Chondrocyte (in vitro differentiated cells): Measurements from ENCODE around the gene SERPINI1. TPM values are rescaled to one million over a fixed set of nuclear protein-coding genes. Genes with fewer than 3 reads are reported as not detected.

Source experiments
- DNase-seq: peaks from one replicate; pipeline ENCODE4 v3.0.0; 2021; ENCODE audit warnings: mixed read lengths, low spot score
- H3K27ac Mint-ChIP-seq: one replicate; pipeline ENCODE4 v1.8.0; 2021; ENCODE audit warnings: mild to moderate bottlenecking, moderate library complexity, mixed read lengths; ENCODE audit not compliant: unreplicated experiment
- H3K27me3 Mint-ChIP-seq: 2 replicates; pipeline ENCODE4 v1.8.0; 2021; ENCODE audit warnings: low read depth, mixed read lengths
- H3K36me3 Mint-ChIP-seq: 2 replicates; pipeline ENCODE4 v1.8.0; 2021; ENCODE audit warnings: low read depth, mixed read lengths
- H3K4me1 Mint-ChIP-seq: 2 replicates; pipeline ENCODE4 v1.8.0; 2021; ENCODE audit warnings: low read depth, mild to moderate bottlenecking, mixed read lengths
- H3K4me3 Mint-ChIP-seq: one replicate; pipeline ENCODE4 v1.8.0; 2021; ENCODE audit warnings: mild to moderate bottlenecking, moderate library complexity, mixed read lengths; ENCODE audit not compliant: unreplicated experiment
- H3K9me3 Mint-ChIP-seq: 2 replicates; pipeline ENCODE4 v1.8.0; 2021; ENCODE audit warnings: low read depth, mixed read lengths
- total RNA-seq: library from RNA; stranded (reverse); gene quantifications from 3 replicates; pipeline ENCODE4 v1.2.1, GENCODE V29; 2021
- TF ChIP-seq, protein P1 (sequence below): fragments of 200-600 bp; sonication (generic); IDR thresholded peaks from 2 replicates; pipeline ENCODE4 v1.5.0; 2021; ENCODE audit warnings: antibody characterized with exemption, mild to moderate bottlenecking, moderate library complexity

SERPINI1 gene
- total RNA-seq, 1 donor from 2014 or later: 2.5 TPM

DNA sequence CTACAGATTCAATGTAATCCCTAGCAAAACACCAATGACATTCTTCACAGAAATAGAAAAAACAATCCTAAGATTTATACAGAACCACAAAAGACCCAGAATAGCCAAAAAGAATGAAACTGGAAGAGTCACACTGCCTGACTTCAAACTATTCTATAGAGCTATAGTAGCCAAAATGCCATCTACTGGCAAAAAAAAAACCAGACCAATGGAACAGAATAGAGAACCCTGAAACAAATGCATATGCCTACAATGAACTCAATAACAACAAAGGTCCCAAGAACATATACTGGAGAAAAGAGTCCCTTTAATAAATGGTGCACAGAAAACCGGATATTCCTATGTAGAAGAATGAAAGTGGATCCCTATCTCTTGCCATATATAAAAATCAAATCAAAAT lies 20.6 kb upstream of the SERPINI1 start:
- no peak overlapping the region for H3K4me3 Mint-ChIP-seq
- H3K9me3 Mint-ChIP-seq: peaks cover 4% of the 10 kb centered on the region
- no peak for DNase-seq
- no peaks in the 10 kb centered on the region for H3K27me3 Mint-ChIP-seq
- TF ChIP-seq, protein P1, sequence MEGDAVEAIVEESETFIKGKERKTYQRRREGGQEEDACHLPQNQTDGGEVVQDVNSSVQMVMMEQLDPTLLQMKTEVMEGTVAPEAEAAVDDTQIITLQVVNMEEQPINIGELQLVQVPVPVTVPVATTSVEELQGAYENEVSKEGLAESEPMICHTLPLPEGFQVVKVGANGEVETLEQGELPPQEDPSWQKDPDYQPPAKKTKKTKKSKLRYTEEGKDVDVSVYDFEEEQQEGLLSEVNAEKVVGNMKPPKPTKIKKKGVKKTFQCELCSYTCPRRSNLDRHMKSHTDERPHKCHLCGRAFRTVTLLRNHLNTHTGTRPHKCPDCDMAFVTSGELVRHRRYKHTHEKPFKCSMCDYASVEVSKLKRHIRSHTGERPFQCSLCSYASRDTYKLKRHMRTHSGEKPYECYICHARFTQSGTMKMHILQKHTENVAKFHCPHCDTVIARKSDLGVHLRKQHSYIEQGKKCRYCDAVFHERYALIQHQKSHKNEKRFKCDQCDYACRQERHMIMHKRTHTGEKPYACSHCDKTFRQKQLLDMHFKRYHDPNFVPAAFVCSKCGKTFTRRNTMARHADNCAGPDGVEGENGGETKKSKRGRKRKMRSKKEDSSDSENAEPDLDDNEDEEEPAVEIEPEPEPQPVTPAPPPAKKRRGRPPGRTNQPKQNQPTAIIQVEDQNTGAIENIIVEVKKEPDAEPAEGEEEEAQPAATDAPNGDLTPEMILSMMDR: no peak
- H3K27ac Mint-ChIP-seq: no peak overlapping the region
- H3K4me1 Mint-ChIP-seq: peaks cover 6% of the 10 kb centered on the region
- peaks cover 21% of the 10 kb centered on the region for H3K36me3 Mint-ChIP-seq

DNA sequence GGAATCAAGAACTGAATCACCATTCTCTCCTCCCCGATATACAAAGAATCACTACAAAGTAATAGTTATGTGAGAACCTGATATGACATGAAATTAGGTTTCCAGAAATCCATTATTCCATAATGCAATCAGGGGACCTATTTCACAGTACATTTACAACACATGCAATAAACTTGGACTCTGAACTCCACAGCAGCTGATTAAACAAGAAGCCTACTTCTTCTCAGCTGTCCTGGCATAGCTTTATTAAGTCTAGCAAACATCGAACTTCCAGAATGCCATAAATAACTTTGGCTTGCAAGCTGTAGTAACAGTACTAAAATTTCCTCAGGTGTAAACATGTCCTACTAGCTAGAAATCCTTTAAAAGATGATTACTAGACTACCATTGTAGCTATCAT lies 18.6 kb upstream of the SERPINI1 start:
- H3K27me3 Mint-ChIP-seq: no peaks in the 10 kb centered on the region
- H3K4me3 Mint-ChIP-seq: no peak overlapping the region
- no peak overlapping the region for H3K27ac Mint-ChIP-seq
- peaks cover 6% of the 10 kb centered on the region for H3K4me1 Mint-ChIP-seq
- H3K36me3 Mint-ChIP-seq: peaks cover 16% of the 10 kb centered on the region
- TF ChIP-seq, protein P1: no peak
- DNase-seq: no peak
- peaks cover 4% of the 10 kb centered on the region for H3K9me3 Mint-ChIP-seq

DNA sequence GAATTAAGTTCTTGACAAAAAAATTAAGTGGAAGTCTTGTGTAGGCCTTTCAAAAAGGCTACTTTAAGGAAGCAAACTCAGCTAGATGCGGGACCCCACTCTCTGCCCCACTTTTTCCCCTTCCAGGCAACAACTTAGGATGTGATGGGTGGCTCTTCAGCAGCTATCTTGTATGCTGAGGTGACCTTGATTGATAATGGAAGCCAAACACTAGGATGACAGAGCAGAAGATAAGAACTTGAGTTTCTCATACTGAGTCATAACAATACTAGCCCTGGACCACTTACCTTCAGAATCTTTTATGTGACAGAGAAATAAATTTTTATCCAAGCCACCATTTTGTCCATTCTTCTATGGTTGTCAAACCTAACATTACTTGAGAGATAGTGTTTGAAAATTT lies 16.9 kb upstream of the SERPINI1 start:
- Mint-ChIP-seq H3K4me1 (peaks cover 5% of the 10 kb centered on the region), H3K9me3 (peaks cover 4% of the 10 kb centered on the region), H3K36me3 (peaks cover 16% of the 10 kb centered on the region), H3K27ac (no peak overlapping the region), H3K27me3 (no peaks in the 10 kb centered on the region), H3K4me3 (no peak overlapping the region)
- no peak for DNase-seq
- TF ChIP-seq, protein P1: no peak

DNA sequence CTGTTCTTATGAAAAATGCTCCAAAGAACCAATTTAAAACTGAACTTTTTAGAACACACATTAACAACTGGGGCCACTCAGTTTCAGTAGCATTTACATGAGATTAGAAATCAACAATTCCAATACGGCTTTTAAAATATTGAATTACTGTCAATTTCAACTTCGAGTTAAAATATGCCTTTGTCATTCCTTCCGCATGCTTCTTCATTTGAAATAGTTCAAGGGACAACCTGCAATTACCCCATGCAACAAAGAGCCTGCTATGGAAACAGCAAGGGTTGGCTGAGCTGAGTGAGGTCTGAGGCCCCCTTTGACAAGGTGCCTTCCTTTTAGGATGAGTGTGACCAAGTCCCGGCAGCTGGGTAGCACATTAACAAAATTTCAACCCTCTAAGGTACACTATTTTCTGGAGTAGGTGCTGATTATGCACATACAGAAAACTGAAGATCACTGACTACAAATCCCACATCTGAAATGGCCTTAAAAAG lies 12.5 kb upstream of the SERPINI1 start:
- no peak overlapping the region for H3K4me3 Mint-ChIP-seq

DNA sequence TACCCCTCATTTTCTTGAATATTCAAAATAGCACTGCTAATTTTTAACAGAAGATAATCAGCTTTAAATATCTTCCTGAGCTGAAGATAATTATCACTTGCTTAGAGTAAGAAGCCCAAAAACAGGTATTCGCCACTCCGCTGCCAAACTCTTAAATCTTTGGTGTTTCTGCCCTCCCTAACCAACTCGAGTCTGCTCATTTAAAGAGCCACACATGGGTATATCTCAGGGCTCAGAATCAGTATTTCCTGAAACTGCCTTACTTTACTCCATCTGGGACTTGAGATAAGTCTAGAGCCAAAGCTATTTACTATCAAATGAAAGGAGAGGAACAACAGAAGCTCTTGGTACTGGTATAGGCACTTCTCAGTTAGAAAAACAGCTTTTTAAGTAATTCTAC lies 11.6 kb upstream of the SERPINI1 start:
- Mint-ChIP-seq H3K27me3 (no peaks in the 10 kb centered on the region), H3K4me1 (peaks cover 28% of the 10 kb centered on the region), H3K27ac (no peak overlapping the region), H3K36me3 (peaks cover under 1% of the 10 kb centered on the region), H3K4me3 (no peak overlapping the region), H3K9me3 (no peaks in the 10 kb centered on the region)
- TF ChIP-seq, protein P1: no peak
- DNase-seq: no peak

More for the DNA sequence above, 12.5 kb upstream of the SERPINI1 start:
- TF ChIP-seq, protein P1: no peak
- no peaks in the 10 kb centered on the region for H3K27me3 Mint-ChIP-seq
- H3K36me3 Mint-ChIP-seq: peaks cover 7% of the 10 kb centered on the region
- peak overlapping the region; percentile 2 for H3K27ac Mint-ChIP-seq
- no peak for DNase-seq
- peaks cover 20% of the 10 kb centered on the region for H3K4me1 Mint-ChIP-seq
- H3K9me3 Mint-ChIP-seq: no peaks in the 10 kb centered on the region
